Activated T-cell treated with anti-CD3 and anti-CD28 coated beads for 4 hours (primary cell): ENCODE data around the gene P2RY11.

Experiments
- DNase-seq: peaks from one replicate; pipeline ENCODE4 v3.0.0-alpha.2; 2020

P2RY11 gene, protein sequence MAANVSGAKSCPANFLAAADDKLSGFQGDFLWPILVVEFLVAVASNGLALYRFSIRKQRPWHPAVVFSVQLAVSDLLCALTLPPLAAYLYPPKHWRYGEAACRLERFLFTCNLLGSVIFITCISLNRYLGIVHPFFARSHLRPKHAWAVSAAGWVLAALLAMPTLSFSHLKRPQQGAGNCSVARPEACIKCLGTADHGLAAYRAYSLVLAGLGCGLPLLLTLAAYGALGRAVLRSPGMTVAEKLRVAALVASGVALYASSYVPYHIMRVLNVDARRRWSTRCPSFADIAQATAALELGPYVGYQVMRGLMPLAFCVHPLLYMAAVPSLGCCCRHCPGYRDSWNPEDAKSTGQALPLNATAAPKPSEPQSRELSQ

DNA sequence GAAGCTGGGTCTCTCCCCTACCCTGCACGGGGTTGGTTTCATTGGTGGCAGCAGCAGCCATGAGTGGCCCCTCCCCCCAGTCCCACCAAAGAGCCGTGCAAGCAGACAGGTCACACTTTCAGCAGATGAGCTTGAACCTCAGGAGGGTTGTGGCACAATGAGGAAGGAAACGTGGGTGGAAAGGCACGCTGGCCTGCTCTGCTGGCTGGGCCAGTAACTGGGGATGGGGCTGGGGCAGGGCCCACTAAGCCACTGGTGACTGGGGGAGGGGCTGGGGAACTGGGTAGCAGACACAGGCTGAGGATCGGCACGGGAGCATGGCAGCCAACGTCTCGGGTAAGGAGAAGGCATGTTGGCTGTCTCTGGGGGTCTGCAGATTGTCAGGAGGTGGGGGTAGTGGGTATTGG lies at the start of gene P2RY11:
TSS of gene P2RY11 (plus strand) at position 289 of the 407 bp plus-strand sequence. CDS start at position 318, 29 bp downstream.
- DNase-seq = no peak

DNA sequence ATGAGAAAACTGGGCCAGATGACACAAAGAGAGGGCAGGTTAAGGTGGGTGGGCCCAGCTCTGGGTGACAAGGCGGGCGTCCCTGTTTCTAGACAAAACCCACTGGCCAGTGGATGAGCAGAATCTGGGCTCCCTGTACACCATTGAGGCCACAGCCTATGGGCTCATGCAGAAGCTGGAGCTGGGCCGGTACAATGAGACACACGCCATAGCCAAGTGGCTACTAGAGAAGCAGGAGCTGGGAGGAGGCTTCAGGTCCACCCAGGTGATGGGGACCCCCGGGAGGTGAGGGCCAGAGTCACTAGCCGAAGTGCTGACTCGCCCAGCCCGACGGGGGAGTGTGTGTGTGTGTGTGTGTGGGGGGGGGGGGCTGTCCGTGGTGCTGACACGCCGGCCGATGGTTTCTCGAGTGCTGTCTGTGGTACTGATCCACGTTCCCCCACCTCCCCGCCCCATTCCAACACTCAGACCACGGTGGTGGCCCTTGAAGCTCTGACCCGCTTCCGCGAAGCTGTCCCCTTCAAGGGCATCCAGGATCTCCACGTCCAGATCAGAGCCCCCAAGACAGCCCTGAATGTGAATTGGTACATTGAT lies 49.7 kb upstream of the P2RY11 start:
- no peak for DNase-seq

DNA sequence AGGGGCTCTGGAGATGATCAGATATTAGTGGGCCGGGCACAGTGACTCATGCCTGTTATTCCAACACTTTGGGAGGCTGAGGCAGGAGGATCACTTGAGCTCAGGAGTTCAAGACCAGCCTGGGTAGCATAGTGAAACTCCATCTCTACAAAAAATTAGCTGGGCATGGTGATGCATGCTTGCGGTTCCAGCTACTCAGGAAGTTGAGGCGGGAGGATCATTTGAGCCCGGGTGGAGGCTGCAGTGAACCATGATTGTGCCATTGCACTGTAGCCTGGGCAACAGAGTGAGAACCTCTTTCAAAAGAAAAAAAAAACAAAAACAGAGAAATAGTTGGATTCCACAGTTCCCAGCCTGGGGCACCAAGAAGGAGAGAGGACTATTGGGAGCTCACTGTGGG lies 43.3 kb upstream of the P2RY11 start:
- DNase-seq = no peak

DNA sequence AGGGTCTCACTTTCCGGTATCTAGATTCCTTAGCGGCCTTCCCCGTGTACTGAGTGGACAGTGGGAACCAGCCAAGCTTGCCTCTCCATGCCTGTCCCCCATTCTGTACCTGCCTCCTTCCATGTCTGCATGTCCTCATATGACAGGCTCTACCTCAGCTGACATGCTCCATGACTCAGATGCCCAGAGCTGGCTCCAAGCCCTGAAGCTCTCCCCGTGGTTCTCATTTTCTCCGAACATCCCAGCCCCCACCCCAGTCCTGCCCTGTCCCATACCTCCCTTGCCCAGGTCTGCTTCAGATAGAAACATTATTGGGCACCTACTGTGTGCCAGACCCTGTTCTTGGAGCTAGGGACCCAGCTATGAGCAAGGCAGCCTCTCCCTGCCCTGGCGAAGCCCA lies 42.4 kb upstream of the P2RY11 start:
- no peak for DNase-seq

DNA sequence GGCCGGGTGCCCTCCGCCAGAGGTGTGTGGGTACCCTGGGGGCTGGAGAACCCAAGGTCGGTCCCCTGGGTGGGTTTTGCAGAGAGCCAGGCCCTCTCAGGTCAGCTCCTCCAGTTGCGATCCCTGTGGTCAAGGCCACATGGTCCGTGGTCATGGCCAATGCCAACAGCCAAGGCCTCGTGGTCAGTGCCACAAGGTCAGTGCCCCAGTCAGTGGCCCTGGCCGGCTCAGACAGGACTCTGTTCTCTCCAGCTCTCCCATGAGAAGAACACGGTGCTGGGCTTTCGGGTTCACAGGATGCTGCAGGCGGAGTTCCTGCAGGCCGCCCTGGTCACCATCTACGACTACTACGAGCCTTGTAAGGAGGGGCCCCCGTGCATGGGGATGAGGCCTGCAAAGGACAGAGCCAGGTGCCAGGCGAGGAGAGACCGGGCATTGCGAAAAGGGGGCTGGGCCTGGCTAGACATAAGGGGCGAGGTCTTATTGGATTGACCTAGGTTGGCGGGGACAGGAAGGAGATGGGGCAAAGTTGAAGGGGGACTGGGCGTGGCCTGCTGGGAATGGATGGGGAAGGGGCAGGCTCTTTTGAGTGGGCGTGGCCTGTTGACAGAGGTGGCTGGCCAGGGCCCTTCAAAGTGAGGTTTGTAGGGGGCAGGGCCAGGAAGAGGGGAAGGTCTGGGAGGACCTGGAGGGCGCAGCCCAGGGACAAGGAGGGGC lies 40.6 kb upstream of the P2RY11 start:
- no peak for DNase-seq

DNA sequence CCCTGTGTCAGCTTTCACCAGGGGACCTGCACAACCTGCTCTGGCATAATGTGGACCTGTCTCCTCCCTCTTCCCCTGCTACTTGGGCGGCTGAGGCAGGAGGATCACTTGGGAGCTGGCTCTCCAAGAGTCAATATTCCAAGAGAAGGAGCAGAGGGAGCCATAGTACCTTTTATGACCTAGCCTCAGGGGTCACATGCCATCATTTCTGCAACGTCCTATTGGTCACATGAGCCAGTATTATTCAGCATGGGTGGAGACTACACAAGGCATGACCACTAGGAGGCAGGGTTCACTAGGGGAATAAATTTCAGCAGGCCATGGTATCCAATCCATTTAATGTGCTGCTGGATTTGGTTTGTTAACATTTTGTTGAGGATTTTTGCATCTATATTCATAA lies 37.3 kb upstream of the P2RY11 start:
- peak; percentile 40 for DNase-seq

DNA sequence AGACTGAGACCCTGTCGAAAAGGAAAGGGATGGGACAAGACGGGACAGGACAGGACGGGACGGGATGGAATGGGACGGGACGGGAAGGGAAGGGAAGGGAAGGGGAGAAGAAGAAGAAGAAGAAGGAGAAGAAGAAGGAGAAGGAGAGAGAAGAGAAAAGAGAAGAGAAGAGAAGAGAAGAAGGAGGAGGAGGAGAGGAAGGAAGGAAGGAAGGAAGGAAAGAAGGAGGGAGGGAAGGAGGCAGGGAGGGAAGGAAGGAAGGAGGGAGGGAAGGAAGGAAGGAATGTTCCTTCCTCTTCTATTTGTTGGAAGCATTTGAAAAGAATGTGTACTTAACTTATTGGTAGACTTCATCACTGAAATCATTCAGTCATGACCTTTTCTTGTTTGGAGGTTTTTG lies 35.0 kb upstream of the P2RY11 start:
- DNase-seq = no peak

DNA sequence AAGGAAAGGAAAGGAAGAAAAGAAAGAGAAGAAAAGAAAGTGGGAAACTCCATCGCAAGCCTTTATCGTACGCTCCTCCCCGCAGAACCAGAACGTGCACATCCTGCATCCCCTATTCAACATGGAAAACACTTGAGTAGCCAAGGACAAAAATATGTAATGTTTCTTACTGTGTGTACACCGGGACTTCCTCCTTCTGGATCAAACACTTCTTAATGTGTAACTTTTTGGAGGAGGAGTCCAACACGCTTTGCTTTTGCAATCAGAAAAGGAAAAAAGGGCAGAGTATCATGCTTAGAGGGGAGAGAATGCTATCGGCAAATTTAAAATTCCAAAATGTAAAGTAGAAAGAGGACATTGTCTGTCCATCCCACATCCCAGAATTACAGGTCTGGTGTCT lies 33.2 kb upstream of the P2RY11 start:
- DNase-seq = no peak

DNA sequence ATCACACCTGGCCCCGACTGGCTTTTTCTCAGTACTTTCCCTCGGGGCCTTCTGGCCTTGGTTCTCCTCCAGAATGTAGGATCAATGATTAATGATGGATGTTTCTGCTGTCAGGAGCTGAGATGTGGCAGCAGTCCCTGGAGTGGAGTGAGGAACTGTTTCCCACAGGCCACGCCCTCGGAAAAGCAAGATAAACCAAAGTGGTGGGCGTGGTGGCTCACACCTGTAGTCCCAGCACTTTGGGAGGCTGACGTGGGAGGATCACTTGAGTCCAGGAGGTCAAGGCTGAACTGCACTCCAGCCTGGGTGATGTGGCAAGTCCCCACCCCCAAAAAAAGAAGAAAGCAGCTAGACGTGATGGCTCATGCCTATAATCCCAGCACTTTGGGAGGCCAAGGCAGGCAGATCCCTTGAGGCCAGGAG lies 32.5 kb upstream of the P2RY11 start:
- no peak for DNase-seq

DNA sequence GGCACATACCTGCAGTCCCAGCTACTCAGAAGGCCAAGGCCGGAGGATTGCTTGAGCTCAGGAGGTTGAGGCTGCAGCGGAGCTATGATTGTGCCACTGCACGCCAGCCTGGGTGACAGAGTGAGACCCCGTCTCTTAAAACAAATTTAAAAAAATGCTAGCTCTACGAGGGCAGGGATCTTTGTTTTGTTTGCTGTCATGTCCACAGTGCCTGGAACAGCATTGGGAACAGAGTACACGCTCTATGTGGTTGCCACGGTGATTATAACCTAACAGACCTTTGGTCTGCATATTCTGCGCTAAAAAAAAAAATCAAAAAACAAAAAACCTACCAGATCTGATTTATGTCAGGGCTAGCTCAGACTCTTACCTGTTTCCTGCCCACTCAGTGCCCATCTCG lies 27.6 kb upstream of the P2RY11 start:
- no peak for DNase-seq

DNA sequence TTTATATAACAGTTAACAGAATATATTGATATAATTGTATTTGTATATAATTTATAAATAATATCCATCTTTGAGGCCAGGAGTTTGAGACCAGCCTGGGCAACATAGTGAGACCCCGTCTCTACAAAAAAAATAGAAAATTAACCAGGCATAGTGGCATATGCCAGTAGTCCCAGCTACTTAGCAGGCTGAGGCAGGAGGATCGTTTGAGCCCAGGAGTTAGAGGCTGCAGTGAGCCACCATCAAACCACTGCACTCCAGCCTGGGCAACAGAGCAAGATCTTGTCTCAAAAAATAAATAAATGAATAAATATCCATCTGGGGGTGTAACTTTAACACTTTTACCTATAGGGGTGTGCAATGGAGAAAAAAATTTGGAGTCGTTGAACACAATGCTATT lies 26.7 kb upstream of the P2RY11 start:
- no peak for DNase-seq

DNA sequence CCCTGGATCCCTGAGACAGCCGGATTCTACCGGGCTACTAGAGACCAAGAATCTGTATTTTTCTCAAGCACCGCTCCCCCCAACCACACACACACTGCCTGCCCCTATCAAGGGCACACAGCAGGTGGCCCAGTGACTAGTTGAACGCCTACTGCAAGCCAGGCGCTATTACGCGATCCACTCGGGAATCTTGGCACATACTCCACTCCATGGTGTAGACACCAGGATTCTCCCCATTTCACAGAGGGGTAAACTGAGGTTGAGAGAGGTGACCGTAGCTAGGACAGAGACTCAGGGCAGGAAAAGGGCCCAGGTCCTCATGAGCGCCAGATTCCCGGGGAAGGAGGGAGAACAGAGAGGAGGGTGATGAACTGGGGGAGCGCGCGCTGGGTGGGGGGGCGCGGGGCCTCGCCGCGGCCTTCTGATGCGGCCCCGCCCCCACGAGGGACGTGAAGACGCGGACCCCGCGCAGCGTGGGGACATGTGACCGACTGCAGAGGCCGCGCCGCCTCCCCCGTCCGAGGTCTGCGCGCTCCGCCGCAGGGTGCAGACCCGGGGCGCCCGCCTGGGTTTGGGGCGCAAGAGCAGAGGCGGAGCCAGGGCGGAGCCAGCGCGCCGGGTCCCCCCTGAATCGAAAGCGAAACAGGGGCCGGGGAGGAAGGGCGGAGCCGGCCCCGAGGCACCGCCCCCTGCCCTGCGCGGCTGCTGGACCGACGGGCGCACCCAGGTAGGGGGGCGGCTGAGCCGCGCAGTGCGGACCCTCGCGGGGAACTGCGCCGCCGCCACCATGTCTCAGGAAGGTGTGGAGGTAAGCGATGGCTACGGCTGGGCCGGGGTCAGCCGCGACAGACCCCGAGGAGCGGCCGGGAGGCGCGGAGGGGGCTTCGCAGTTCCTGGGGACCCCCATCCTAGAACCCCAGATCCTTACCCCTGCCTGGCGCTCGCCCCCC lies 25.6 kb upstream of the P2RY11 start, which contains the start of gene SHFL:
TSS of gene SHFL (plus strand) at position 677 of the 950 bp plus-strand sequence. CDS start at position 788, 111 bp downstream.
- peak; percentile 81 for DNase-seq

DNA sequence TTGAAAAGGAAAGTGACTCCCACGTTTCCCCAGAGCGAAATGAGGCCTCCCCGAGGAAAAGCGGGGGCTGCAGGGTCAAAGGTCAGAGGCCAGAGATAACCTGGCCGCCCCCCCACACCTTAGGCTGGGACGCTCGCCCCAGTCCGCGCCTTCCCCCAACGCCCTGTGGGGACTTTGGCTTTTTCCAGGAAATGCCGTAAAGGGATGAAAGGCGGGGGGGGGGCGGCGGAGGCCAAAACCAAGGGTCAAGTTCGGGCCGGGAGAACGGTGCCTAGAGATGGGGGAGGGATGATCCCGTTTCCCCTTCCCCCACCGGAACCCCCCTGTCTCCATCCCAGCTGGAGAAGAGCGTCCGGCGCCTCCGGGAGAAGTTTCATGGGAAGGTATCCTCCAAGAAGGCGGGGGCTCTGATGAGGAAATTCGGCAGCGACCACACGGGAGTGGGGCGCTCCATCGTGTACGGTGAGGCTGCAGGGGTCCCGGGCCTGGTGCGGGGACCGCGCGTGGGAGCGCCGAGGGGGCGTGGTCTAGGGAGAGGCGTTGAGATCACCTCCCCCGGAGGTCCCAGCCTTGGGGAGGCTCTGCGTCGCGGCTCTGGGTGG lies 24.8 kb upstream of the P2RY11 start:
- DNase-seq = peak; percentile 53

DNA sequence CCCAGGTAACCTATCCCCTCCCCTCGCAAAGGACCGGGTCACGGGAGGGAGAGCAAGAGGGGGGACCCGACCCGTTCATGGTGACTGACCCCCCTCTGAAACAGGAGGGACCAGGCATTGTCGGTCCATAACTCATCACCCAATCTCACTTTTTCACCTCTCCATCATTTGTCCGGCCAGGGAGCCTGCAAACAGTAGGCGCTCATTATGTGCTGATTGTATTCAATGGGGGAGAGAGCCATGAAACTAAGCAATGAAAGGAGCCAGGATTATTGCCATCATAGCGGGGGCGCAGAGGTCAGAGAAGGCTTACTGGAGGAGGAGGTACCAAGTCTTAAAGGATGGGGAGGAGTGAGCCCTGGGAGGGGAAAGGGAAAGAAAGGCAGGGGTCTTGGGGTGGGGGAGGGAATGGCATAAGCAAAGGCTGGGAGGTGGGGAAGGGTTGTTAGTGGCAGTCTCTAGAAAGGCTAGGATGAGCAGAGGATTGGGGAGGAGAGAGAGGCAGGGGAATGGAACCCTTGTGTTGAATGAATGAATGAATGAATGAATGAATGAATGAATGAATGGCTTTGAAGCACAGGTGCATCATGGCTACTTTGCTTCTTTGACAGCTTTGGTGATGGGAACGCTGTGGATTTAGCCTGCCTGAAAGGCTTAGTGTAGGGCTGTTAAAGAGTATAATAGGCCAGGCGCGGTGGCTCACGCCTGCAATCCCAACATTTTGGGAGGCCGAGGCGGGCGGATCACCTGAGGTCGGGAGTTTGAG lies 24.0 kb upstream of the P2RY11 start:
- DNase-seq = no peak

DNA sequence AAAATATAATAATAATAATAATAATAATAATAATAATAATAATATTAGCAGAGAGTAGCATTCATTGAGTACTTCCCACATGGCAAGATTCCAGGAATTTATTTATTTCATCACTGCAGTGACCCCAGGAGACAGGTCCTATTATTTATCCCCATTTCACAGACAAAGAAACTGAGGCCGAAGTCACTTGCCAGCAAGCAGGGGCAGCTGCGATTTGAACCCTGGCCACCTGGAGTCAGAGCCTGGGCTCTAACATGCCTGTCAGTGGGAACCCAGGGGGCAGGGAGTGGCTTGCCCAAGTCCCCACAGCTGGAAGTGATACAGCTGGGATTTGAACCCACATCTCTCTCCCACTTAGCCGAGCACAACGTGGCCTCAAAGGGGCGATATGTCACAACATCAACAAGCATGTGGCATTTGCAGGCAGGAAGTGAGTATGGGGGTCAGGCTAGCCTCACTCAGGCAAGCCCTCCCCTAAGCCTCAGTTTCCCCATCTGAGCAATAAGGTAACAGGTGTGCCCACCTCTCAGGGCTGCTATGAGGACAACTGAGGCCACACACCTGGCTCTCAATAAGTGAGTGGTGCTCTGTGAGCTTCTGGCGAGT lies 22.4 kb upstream of the P2RY11 start:
- DNase-seq = no peak

DNA sequence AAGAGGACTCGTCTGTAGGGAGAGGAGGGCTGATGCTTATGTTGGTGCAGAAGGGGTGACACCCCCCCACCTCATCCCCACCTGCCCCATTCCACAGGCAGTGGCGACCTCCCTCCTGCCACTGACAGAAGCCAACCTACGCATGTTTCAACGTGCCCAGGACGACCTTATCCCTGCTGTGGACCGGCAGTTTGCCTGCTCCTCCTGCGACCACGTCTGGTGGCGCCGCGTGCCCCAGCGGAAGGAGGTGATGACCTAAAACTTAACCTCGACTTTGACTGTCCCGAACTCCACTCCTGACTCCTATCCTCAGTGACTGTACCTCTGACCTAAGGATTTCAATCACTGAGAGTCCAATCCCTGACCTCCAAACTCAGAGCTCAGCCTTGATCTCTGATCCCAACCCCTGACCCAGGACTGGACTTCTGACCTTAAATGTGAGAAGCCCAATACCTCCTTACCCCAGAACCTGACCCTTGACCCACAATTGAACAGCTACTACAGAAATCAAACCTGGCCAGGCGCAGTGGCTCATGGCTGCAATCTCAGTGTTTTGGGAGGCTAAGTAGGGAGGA lies 21.6 kb upstream of the P2RY11 start:
- no peak for DNase-seq

DNA sequence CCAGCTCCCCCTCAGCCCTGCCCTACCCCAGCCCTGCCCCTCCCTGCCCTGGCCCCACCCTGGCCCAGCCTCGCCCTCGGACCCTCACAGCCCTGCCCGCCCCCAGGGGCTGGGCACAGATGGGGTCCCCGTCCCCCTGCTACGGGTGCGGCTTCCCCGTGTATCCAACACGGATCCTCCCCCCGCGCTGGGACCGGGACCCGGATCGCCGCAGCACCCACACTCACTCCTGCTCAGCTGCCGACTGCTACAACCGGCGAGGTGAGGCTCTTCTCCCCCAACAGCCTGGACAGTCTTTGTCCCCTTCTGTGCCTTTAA lies 20.2 kb upstream of the P2RY11 start:
- no peak for DNase-seq

DNA sequence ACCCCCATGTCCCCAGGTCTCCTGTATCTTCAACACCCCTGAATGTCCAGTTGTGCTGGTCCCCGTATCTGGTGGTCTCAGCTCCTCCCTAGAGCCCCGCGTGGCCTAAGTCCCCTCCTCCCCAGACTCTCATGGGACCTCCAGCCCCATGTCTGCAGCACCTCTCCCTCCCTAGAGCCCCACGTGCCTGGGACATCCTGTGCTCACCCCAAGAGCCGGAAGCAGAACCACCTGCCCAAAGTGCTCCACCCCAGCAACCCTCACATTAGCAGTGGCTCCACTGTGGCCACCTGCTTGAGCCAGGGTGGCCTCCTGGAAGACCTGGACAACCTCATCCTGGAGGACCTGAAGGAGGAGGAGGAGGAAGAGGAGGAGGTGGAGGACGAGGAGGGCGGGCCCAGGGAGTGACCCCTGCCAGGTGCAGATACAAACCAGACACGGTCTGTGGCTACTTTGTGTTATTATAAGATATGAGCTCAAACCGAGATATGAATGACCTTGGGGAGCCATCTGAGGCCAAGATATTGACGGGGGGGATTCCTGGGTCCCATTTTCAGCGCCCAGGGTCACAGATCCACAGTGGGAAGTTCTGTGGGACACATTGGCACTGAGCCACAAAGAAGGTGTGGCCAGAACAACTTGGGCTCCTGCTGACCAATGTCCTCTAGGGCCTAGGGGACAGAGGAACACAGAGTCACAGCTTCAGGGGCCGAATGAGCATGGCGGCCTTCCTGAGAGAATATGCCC lies 19.4 kb upstream of the P2RY11 start:
- DNase-seq = no peak

DNA sequence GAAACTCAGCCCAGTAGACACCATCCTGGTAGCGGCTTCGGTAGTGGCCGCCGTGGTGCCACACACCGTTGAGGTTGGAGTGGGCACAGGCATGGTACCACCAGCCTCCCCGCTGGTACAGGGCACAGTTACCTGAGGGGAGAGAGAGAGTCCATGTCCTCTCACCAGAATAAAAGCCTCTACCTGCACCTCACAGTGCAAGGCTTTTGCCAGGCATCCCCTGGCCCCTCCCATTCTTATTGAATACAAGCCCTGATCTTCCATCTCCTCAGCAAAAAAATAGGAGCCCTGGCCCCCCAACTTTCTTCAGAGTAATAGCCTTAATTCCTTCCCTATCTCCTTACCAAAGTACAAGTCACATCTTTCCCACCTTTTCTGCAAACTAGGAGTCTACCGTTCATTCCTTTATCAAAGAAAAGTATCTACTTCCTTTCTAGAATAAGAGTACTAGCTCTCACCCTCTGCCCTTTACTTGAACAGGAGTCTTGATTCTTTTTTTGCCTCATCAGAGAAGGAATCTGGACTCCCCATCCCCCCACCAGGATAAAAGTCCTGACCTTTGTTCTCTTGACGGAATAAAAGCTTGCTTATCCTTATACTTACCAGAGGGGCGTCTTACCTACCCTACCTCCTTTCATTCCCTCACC lies 18.7 kb upstream of the P2RY11 start:
- no peak for DNase-seq
